PC-9 (cell line): ENCODE results near the gene GRID2.

Experiments used
- EZH2 ChIP-seq: fragments of 200-600 bp; sonication (generic); IDR thresholded peaks from 2 replicates; pipeline ENCODE4 v1.8.0; 2017; ENCODE audit warnings: antibody characterized with exemption, low read depth
- TF ChIP-seq, protein P1 (sequence below): fragments of 200-600 bp; sonication (generic); conservative IDR thresholded peaks from 2 replicates; pipeline ENCODE4 v1.6.1; 2017; ENCODE audit warnings: mixed run types, antibody characterized with exemption, mild to moderate bottlenecking, moderate library complexity

GRCh38 chr4:92519727-92520126 is 216.0 kb downstream of the GRID2 start:
- TF ChIP-seq, protein P1, sequence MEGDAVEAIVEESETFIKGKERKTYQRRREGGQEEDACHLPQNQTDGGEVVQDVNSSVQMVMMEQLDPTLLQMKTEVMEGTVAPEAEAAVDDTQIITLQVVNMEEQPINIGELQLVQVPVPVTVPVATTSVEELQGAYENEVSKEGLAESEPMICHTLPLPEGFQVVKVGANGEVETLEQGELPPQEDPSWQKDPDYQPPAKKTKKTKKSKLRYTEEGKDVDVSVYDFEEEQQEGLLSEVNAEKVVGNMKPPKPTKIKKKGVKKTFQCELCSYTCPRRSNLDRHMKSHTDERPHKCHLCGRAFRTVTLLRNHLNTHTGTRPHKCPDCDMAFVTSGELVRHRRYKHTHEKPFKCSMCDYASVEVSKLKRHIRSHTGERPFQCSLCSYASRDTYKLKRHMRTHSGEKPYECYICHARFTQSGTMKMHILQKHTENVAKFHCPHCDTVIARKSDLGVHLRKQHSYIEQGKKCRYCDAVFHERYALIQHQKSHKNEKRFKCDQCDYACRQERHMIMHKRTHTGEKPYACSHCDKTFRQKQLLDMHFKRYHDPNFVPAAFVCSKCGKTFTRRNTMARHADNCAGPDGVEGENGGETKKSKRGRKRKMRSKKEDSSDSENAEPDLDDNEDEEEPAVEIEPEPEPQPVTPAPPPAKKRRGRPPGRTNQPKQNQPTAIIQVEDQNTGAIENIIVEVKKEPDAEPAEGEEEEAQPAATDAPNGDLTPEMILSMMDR, result no peak
- no peak for TF ChIP-seq EZH2
